Hematopoietic multipotent progenitor cell treated with erythropoietin and hydrocortisone succinate and interleukin-3 and kit ligand, for 15 days (in vitro differentiated cells): ENCODE measurements around the gene ELMO1.

Experiments used
- DNase-seq: peaks from one replicate; pipeline ENCODE4 v3.0.0-alpha.2; 2015; ENCODE audit warnings: low spot score

The ELMO1 gene

DNA sequence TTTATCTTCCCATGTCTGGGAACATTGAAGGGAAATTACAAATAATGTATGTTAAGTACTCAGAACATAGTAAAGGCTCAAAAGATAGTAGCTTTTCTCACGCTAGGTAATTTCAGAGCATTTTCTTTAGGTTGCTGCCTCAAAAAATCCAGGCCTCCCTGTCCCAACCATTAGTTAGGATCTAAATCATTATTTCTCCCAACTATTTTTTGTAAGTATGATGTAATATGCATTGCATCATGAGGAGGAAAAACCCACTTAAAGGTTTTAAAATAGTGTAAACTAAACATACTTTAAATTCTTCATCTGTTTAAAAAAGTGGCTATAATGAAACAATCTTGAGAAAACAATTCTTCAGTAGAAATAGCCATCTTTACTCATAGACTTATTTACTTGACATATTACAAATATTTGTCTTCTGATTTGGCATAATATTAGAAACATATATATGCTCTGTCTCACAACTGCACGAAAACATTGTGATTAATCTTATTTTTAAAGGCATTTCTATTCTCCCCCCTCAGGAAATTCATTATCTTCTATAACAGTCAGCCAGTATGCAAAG, 329.3 kb downstream of the ELMO1 start:
- DNase-seq, result no peak

DNA sequence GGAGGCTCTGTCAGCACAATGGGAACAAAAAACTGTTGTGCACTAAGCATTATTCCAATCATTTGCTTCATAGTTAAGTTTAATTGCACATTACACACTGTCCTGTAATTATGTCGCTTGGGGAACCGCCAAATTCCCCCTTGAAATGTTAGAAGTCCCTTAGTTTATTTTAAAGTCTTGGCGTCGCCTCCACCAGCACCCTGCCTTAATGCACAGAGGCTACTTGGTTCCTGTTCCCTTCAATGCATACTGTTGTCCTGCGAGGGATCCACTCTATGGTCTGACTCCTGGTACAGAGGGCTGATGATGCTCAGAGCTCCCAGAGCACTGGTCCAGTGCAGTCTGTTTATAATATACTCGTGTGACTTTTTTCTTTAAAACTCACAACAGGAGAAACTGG, 330.7 kb downstream of the ELMO1 start:
- no peak for DNase-seq

DNA sequence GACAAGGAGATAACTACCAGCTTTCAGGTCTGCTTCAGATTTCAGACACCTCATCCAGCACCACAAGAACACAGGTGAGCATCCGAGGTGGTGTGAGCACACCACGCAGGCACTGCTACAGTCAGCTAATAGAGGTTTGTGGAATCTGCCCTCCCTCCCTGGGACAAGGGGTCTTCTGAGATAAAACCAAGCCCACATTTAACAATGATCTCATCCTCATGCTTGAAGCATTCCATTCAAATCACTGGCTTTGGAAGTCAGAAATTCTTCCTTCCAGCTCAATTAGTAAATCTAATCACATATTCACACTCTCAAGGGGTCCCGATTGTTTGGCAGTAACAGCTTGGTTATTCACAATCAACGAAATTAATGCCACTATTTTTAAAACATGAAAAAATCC, 331.4 kb downstream of the ELMO1 start:
- DNase-seq, result no peak

DNA sequence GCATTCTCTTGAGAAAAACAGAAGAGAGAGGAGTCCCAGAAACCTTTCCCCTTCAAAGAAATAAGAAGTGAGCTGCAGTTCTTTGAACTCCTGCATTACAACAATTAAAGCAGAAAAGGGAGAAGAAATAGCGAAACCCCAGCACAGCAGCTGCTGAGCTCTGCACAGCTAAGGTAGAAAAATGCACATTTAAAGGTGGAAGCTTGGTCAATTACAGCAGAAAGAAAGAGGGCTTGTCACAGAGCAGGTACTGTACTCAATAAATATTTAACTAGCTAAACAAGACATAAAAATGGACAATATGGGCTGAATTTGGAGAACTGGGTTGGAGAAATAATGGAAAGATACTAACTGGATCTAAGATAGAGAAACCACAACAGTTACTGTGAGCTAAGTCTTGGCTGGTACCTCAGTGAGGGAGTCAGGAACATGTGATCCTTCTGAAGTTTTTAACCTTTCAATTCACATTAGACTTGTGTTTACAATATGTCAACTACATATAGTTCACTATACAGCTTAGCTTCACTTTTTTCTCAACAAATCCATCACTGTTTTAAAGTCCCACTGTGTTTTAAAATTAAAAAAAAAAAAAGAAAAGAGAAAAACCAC, 332.5 kb downstream of the ELMO1 start:
- DNase-seq, result no peak

DNA sequence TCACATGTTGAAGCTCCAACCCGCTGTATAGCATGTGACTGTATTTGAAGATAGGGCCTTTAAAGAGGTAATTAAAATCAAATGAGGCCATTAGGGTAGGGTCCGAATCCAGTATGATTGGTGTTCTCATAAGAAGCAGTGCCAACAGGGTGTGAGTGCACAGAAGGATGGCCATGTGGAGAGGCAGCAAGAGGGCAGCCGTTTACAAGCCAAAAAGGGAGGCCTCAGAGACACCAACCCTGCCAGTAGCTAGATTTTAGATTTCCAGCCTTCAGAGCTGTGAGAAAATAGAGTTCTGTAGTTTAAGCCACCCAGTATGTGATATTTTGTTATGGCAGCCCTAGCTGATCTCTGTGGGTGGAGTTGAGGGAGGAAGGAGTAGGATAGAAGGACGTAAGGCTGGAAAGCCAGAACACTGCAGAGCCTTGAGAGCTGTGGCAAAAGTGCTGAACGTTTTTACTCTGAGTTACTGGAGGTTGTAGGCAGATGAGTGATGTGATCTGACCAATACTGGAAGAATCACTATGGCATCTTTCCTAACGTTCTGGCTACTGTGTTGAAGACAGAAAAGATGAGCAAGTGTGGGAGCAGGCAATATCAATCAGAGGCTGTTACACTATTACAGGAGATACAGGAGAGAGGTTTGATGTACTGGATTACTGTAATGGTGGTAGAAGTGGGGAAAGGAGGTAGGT, 334.9 kb downstream of the ELMO1 start:
- no peak for DNase-seq

DNA sequence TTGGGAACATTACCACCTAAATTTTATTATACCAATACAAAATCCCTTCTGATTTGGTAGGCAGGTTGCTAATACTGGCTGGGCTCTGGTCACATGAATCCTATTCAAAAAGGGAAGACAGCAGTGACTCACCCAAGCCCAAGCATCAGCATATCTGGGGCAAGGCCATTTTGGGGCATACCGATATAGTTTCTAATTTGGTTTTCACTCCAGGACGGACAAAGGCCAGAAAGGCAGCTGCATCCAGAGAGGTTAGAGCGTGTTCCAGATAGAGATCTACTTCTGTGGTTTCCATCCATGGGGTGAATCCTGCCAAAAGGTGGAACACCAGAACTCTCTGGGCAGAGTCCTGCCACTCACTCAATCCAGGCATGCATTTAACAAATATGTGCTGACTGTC, 335.8 kb downstream of the ELMO1 start:
- DNase-seq, result no peak

DNA sequence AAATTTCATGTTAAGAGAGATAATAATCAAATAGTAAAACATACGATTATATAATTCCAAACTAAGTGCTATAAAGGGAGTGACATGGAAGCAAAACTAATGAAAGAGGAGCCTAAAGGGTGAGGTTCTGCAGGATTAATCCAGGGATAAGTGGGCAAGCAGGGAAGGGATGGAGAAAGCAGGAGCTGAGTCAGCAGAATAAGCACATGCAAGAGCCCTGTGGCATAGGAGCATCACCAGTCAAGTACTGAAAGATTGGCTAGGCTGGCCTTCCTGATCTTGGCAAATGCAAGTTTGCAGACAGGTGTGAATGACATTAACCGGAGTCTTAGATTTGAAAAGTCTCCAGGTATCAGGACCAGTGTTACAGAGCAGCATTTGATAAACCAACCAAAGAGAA, 336.4 kb downstream of the ELMO1 start:
- DNase-seq, result no peak

DNA sequence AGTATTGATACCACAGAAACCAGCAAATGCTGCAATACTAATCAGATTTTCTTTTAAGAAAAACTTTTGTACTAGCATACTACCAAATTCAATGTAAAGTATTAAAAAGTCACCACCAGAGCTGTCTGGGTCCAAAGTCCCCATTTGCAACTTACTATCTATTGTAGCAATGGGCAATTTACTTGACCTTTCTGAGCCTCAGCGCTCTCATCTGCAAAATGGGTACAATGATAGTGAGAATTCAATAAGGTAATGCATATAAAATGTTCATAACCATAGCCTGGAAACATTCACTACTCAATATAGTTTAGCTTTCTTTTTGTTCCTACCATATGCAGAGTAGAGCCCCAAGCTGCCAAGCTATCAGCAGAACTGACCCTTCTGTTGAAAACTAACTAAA, 337.2 kb downstream of the ELMO1 start:
- no peak for DNase-seq

DNA sequence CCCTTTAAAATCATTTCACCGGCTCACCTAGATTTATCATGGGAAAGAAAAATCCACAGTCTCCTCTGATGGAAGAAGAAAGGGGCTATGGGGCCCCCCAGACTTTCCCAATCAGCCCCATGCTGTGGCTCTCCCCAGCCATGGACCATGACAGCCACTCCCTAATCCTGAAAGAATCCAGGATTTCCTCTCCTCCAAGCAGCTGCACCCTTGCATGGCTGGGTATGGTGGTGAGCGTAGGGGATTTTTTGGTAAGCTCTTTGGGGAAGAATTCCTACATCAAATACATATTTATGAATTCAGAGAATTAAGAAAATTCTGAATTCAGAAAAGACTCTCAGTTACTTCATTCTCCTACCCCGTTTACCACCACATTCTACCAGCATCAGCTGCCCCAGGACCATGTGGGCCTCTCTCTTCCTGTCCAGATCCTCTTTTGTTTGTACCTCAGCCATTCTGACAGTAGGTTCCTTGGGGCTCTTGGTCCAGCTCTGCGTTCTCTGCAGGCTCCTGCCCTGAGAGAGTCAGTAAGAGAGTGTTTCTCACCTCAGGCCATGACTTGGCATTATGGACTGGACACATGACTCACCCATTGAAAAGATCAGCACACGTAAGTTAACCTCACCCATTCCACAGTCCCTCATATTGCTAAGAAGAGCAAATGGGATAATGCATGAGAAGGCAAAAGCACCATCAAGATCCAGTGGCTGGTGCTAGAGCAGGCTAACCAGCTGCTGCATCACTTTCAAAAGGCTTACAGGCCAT, 337.8 kb downstream of the ELMO1 start:
- no peak for DNase-seq

DNA sequence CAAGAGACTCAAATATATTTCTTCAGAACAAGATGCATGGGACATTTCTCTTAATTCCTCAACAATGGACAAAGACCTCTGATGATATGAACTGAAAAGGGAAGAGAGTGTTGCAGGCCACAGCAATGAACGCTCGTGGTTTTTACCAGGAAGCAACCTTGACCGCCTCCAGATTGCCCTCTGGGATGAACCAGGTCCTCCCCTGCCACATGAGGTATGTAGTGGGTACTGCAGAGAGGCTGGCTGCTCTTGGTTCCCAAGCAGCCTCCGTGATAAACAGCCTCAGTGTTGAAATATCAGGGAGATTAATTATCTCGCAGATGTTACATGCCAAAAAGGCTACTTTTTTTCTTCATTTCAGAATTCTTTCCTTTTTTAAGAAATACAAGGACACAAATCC, 338.8 kb downstream of the ELMO1 start:
- no peak for DNase-seq

DNA sequence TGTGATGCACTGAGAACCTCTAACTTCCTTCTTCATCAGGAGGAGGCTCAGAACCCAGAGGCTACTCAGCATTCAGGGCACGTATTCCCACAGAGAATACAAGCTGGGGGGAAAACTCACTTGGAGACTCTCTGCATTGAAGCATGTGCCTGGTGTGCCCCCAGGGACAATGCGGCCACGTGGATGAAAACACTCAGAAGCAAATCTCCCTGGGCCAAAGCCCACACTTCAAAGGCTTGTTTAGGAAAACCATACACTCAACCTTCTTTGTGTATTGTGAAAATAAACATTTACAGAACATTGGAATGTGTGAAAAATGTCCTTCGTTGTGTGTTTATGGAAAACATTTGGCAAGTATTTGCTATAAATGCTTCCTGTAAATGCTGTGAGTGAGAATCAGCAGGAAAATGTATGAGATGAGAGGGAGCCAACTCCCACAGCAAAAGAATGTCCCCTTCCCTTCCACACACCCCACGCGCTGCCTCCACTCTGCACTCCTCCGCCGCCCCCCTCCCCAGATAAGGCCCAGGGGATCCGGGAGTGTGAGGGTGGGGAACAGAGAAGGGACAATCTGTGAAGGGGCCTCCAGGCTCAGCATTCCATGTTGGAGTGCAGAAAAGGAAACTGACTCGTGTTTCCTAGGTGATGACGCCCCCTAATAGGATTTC, 339.5 kb downstream of the ELMO1 start:
- DNase-seq, result no peak

DNA sequence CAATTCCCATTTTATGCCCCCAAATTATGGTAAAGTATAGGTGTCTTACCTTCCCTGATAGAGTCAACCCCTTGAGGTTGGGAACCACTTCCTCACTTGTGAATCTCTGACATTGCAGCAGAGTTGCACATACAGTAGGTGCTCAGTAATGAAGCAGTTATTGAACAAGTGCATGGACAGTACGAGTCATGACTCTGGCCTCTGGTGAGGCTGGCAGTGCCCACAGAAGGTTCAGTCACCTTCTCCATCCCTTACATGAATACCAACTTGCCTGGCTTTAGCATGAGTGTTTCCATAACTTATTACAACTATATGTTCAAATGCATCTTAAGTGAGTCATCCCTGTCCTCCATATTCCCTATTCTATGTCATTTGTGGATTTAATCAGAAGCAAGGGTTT, 340.0 kb downstream of the ELMO1 start:
- no peak for DNase-seq

DNA sequence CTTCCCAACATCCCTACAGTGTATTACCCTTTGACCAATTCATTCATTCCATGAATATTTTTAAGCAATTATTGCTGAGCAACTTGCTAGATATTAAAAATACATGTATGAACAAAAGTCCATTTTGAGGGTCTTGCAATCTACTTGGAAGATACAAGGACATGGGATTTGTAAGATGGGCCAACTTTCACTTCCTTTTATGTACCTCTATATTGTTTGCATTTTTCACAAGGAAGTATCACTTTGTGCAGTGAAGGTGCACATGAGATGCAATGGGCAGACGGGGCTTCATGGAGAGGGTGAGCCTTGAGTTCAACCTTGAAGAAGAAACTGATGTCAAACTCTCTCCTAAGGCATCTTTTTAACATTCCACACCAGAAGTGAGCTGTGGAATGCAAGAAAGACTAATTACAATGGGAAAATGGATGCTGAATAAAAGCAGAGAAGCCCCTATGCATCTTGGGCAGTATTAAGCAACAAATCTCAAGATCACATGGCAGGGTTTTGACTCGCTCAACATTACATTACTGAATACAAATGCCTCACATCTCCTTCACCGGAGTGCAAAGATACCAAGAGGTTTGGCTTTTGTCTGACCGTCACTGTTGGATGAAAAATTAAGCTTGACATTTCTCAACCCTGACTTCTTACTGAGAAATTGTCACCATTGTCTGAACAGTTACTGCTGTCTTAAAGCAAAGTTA, 341.5 kb downstream of the ELMO1 start:
- no peak for DNase-seq

DNA sequence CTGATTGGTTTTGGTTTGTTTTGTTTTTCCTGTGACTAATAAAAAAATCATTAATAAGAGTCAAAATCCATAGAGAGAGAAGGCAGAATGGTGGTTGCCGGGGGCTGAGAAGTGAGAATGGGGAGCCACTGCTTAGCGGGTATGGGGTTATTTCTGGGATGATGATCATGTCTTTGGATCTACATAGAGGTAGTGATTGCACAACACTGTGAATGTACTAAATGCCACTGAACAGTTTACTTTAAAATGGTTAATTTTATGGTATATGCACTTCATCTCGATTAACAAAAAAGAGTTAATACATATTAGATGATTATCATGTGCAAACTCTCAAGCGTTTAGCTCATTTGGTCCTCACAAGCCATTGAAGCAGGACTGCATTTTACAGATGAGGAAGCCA, 342.9 kb downstream of the ELMO1 start:
- no peak for DNase-seq

DNA sequence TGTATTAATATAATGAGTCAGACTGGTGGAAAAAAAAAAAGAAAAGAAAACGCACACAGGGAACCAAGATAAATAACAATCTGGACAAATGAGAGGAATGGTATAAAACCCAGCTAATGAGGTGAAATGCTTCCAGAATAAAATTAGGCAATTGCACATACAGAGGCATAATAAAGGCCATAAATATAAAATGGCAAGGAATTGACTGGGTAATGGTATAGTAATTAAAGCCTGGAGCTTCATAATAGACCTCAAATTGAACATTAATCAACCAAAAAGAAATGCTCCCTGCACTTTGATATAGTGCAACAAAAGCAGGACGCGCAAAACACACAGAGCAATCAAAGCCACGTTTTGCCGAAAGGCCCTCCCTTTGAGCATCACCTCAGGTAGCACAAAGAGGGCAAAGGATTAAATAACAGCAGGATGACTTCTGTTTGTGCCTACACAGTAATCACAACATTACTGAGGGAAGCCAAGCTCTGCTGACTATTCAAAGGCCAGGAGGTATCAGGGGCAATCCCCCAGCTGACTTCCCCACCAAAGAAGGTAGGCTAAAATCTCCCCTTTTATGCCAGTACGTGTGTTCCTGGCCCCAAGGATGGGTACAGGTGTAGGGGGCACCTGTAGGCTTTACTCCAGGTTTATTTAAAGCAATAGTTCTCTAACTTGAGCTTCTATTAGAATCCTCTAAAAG, 343.7 kb downstream of the ELMO1 start:
- DNase-seq, result no peak

DNA sequence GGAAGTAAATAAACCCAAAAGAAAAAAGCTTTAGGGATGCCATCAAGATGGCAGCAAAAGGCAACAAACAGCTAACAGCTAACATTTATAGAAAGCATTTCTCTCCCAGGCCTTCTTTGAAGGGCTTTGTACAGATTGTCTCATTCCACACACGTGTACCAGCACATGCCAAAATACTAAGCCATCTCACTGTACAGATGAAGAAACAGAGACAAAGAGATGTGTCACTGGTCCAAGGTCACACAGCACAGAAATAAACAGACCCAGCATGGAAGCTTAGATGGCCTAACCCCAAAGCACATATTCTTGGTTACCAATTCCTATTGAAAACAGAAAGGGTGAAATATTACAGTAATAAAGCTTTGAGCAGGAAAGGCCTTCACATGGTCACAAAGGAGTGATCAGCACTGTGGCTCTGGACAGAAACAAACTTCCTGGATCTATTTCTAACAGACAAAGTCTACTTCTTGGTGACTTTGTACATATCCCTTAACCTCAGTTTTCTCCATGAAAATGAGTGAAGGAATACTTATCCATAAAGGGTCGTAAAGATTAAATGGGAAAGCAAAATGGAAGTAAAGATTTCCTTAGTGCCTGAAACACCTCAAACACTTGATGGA, 346.0 kb downstream of the ELMO1 start:
- DNase-seq, result no peak

DNA sequence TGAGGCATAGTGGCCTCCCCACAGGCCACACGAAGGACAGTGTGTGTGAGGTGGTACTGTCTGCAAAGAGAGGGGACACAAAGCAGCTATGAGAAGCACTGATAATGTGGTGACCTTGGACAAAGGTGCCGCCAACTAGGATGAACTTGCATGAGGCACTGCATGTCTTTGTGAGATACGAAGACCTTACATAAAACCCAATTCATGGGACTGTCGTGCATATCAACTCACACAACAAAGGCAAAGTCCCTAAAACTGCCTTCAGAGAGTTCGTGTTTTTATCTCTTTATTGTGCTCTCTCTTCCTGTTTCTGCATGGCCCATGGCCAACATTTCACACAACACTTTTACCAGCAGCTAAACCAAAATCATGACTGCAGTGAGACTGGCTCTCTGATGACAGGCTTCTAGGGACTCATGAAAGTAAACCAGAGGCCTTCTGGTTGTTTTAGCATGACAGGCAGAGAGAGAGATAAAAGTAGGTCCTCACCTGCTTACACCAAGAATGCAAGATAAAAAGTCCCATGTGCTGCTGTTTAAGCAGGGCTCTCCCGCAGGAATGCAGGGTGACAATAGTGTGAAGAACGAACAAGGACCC, 347.8 kb downstream of the ELMO1 start:
- no peak for DNase-seq

DNA sequence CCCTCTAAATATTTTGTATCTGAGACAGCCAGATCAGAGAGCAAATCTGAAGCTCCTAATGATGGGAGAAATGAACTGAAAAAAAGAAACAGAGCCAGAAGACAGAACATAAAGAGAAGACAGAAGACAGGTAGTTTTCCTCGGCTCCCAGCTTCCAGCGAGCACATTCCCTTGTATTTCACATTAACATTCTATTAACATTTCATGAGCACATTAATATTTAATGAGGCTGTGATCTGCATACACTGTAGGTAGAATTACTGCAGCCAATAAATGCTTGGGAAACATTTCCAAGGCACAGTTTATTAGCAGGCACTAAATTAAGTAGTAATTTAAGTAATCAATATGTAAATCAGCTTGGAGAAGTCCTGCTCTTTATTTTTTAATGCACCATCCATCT, 349.9 kb downstream of the ELMO1 start:
- DNase-seq, result no peak

DNA sequence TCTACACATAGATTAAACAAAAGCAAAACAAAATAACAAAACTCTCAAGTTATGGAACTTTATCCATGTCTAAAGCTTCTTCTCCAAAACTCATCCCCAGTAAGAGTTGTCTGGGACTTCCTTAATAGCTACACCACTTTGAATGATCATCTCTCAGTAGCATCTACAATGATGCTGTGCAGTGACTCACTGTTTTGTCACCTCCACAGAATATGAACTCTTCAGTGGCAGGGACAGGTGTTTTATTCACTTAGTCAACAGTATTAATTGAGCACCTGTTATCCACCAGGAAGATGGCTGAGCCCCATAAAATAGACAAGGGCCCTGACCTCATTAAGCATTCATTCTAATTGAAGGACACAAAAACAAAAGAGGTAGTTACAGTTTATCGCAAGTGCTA, 350.7 kb downstream of the ELMO1 start:
- no peak for DNase-seq

DNA sequence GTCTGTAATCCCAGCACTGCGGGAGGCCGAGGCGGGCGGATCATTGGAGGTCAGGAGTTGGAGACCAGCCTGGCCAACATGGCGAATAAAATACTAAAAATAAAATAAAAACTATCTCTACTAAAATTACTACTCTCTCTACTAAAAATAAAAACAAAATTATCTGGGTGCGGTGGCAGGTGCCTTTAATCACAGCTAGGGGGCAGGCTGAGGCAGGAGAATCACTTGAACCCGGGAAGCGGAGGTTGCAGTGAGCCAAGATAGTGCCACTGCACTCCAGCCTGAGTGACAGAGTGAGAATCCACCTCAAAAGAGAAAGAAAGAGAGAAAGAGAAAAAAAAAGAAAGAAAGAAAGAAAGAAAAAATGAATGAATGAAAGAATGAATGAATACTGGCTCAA, 351.4 kb downstream of the ELMO1 start:
- no peak for DNase-seq

DNA sequence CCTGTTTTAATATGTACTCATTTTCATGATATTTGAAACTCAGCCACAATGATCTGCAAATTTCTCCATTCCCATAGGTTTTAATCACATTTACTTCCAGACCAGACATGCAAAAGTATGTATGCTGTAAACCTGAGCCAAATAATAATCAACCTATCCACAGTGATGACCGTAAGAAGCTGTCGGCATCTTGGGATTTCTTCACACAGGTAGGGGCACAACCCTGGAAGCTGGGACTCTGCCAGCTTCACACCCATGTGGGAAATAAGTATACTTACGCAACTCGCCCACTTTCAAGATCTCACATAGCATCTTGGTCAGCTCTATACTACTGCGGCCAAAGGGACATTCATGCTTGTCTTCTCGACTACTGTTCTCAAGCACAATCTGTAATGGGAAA, 352.3 kb downstream of the ELMO1 start:
- no peak for DNase-seq
